SK-N-SH (cell line): ENCODE results near the gene PAXX. TPM values are rescaled to one million over a fixed set of nuclear protein-coding genes. Genes with fewer than 3 reads are reported as not detected.

ENCODE experiments used
- CTCF ChIA-PET: fragments of 300-600, 350-600 bp; formaldehyde crosslinking; extraction: SDS; loops from one replicate; lab custom pipeline; 2021; lab: Yijun Ruan, JAX
- POLR2A ChIA-PET: fragments of 350-600 bp; sonication (Branson Sonifier 250); formaldehyde crosslinking; extraction: SDS; loops from one replicate; lab custom pipeline; 2020; ENCODE audit warnings: antibody characterized with exemption, inconsistent platforms; lab: Yijun Ruan, JAX
- DNase-seq: peaks from one replicate; pipeline ENCODE4 v3.0.0; 2012
- H2AFZ ChIP-seq: fragments of 200-600 bp; sonication (generic); 2 replicates; pipeline ENCODE4 v1.8.1; 2016; ENCODE audit warnings: antibody characterized with exemption, mild to moderate bottlenecking, low read depth
- H3F3A ChIP-seq: fragments of 200-600 bp; sonication (generic); replicated peaks from 2 replicates; pipeline ENCODE3; 2016; ENCODE audit warnings: antibody characterized with exemption, mild to moderate bottlenecking; ENCODE audit not compliant: insufficient read depth
- H3K27ac ChIP-seq, 2 experiments: fragments of 200-500 bp in 1 of 2; fragments of 200-600 bp in 1 of 2; sonication (Bioruptor generic) in 1 of 2; sonication (generic), shearing (Covaris generic) in 1 of 2; 2 replicates each; pipeline versions ENCODE4 v1.5.1 to v1.6.1; 2014 to 2016; ENCODE audit warnings: low read depth in 2 of 2, inconsistent platforms in 1 of 2, low read length in 1 of 2, mild to moderate bottlenecking in 1 of 2, mixed read lengths in 1 of 2
- H3K27me3 ChIP-seq: fragments of 200-600 bp; sonication (generic), shearing (Covaris generic); 2 replicates; pipeline ENCODE4 v1.6.1; 2016; ENCODE audit warnings: mixed run types; ENCODE audit not compliant: insufficient read depth
- H3K36me3 ChIP-seq, 2 experiments: fragments of 200-500 bp in 1 of 2; fragments of 200-600 bp in 1 of 2; sonication (Bioruptor generic) in 1 of 2; sonication (generic) in 1 of 2; replicated peaks in 1 of 2; 2 replicates each; pipeline versions ENCODE3 to v1.5.1; 2014 to 2016; ENCODE audit warnings: low read length in 1 of 2, mild to moderate bottlenecking in 1 of 2; ENCODE audit not compliant: insufficient read depth in 2 of 2, control insufficient read depth in 1 of 2
- H3K4me1 ChIP-seq, 2 experiments: fragments of 200-500 bp in 1 of 2; fragments of 200-600 bp in 1 of 2; sonication (Bioruptor generic) in 1 of 2; sonication (generic), shearing (Covaris generic) in 1 of 2; 2 replicates each; pipeline versions ENCODE4 v1.5.1 to v1.6.1; 2014 to 2016; ENCODE audit warnings: low read depth in 1 of 2, low read length in 1 of 2, mixed run types in 1 of 2; ENCODE audit not compliant: insufficient read depth in 2 of 2, control insufficient read depth in 1 of 2
- H3K4me2 ChIP-seq: fragments of 200-600 bp; sonication (generic), shearing (Covaris generic); 2 replicates; pipeline ENCODE4 v1.6.1; 2017; ENCODE audit warnings: mixed run types
- H3K4me3 ChIP-seq, 2 experiments: fragments of 200-500 bp in 1 of 2; fragments of 200-600 bp in 1 of 2; sonication (Bioruptor generic) in 1 of 2; sonication (generic), shearing (Covaris generic) in 1 of 2; 2 replicates each; pipeline versions ENCODE4 v1.5.1 to v1.8.1; 2014 to 2016; ENCODE audit warnings: low read depth in 2 of 2, inconsistent platforms in 1 of 2, low read length in 1 of 2, mild to moderate bottlenecking in 1 of 2, mixed read lengths in 1 of 2, moderate library complexity in 1 of 2
- H3K79me2 ChIP-seq: fragments of 200-600 bp; sonication (generic); 2 replicates; pipeline ENCODE4 v1.8.1; 2017; ENCODE audit warnings: mild to moderate bottlenecking; ENCODE audit not compliant: insufficient read depth
- H3K9ac ChIP-seq: fragments of 200-600 bp; sonication (generic); 2 replicates; pipeline ENCODE4 v1.6.1; 2017; ENCODE audit warnings: mixed run types
- H3K9me2 ChIP-seq: fragments of 200-600 bp; sonication (generic); 2 replicates; pipeline ENCODE4 v1.6.1; 2017; ENCODE audit warnings: mixed run types
- H3K9me3 ChIP-seq: fragments of 200-600 bp; sonication (generic); 2 replicates; pipeline ENCODE4 v1.6.1; 2017; ENCODE audit warnings: mixed run types, mild to moderate bottlenecking, moderate library complexity
- H4K20me1 ChIP-seq: fragments of 200-600 bp; sonication (generic); 2 replicates; pipeline ENCODE4 v1.6.1; 2017; ENCODE audit warnings: mild to moderate bottlenecking, mixed run types; ENCODE audit not compliant: insufficient read depth
- CHD2 ChIP-seq: fragments of 150-350 bp; IDR thresholded peaks from 2 replicates; pipeline ENCODE4 v1.6.1; 2018; ENCODE audit warnings: low read length; ENCODE audit not compliant: partially characterized antibody
- EP300 ChIP-seq, 2 experiments: IDR thresholded peaks; 2 replicates each; pipeline versions ENCODE4 v1.4.0 to v1.6.1; 2012; ENCODE audit warnings: borderline replicate concordance in 1 of 2, low read depth in 1 of 2, low read length in 1 of 2
- EZH2phosphoT487 ChIP-seq: fragments of 200-600 bp; sonication (generic); IDR thresholded peaks from 2 replicates; pipeline ENCODE4 v1.6.1; 2017; ENCODE audit warnings: low read depth, mixed run types, mild to moderate bottlenecking, antibody characterized with exemption, moderate library complexity, borderline replicate concordance
- FOSL2 ChIP-seq: IDR thresholded peaks from 2 replicates; pipeline ENCODE4 v1.4.0; 2012; ENCODE audit warnings: low read depth, mild to moderate bottlenecking, moderate library complexity, borderline replicate concordance
- FOXJ3 ChIP-seq: sonication (generic); formaldehyde crosslinking; IDR thresholded peaks from 2 replicates; pipeline ENCODE4 v1.5.1; 2020; ENCODE audit warnings: mild to moderate bottlenecking, missing genetic modification reagents
- FOXM1 ChIP-seq: IDR thresholded peaks from 2 replicates; pipeline ENCODE4 v1.4.0; 2012; ENCODE audit warnings: low read depth, mild to moderate bottlenecking
- GATA2 ChIP-seq: sonication (generic); formaldehyde crosslinking; IDR thresholded peaks from 2 replicates; pipeline ENCODE4 v1.5.0; 2020; ENCODE audit warnings: mild to moderate bottlenecking, missing genetic modification reagents
- IRF3 ChIP-seq: fragments of 150-350 bp; IDR thresholded peaks from 2 replicates; pipeline ENCODE4 v1.6.1; 2016; ENCODE audit warnings: mild to moderate bottlenecking, low read depth, low read length
- NFIC ChIP-seq: IDR thresholded peaks from 2 replicates; pipeline ENCODE4 v1.4.0; 2012; ENCODE audit warnings: borderline replicate concordance
- NRF1 ChIP-seq: IDR thresholded peaks from 2 replicates; pipeline ENCODE4 v1.6.1; 2012; ENCODE audit warnings: low read depth, mild to moderate bottlenecking, low read length
- PBX3 ChIP-seq: IDR thresholded peaks from 2 replicates; pipeline ENCODE4; 2012
- POLR2AphosphoS5 ChIP-seq: IDR thresholded peaks from 2 replicates; pipeline ENCODE4 v1.6.1; 2012; ENCODE audit warnings: low read depth, low read length
- RAD21 ChIP-seq: IDR thresholded peaks from 2 replicates; pipeline ENCODE4 v1.6.1; 2012; ENCODE audit warnings: mild to moderate bottlenecking, low read length
- RFX5 ChIP-seq: IDR thresholded peaks from 2 replicates; pipeline ENCODE4 v1.6.1; 2012; ENCODE audit warnings: mild to moderate bottlenecking, improper control_type of control experiment, low read length
- SIN3A ChIP-seq: IDR thresholded peaks from 2 replicates; pipeline ENCODE4 v1.6.1; 2012; ENCODE audit warnings: low read depth, mild to moderate bottlenecking, low read length, moderate library complexity, borderline replicate concordance
- TCF12 ChIP-seq: IDR thresholded peaks from 2 replicates; pipeline ENCODE4 v1.4.0; 2012
- TEAD4 ChIP-seq: IDR thresholded peaks from 2 replicates; pipeline ENCODE4 v1.4.0; 2012; ENCODE audit warnings: mild to moderate bottlenecking, borderline replicate concordance; ENCODE audit not compliant: insufficient read depth
- USF1 ChIP-seq: IDR thresholded peaks from 2 replicates; pipeline ENCODE4 v1.4.0; 2012; ENCODE audit warnings: low read depth, borderline replicate concordance
- ZBTB33 ChIP-seq: IDR thresholded peaks from 2 replicates; pipeline ENCODE4 v1.4.0; 2012; ENCODE audit warnings: low read depth, borderline replicate concordance
- WGBS: methylation state at CpG from one replicate; pipeline ENCODE4 v1.1.6; 2017; ENCODE audit warnings: low lambda C conversion rate; 5-methylcytosine and 5-hydroxymethylcytosine counted together
- polyA plus RNA-seq, 3 experiments: library from polyadenylated mRNA; depleted of rRNA; stranded (reverse); fragments of >200 nt; gene quantifications; 2 replicates each; pipeline ENCODE4 v1.2.3, GENCODE V29; 2012

The PAXX gene
- polyA plus RNA-seq, 1 of the 3 experiments (the other 2 are of a cell fraction), result 52.9 TPM

GRCh38 chr9:136997371-136997770 lies 5.1 kb downstream of the PAXX start:
- DNase-seq, result no peak
- TF ChIP-seq GATA2 (no peak), ZBTB33 (no peak), IRF3 (no peak), USF1 (no peak), TEAD4 (no peak)
- Histone ChIP-seq H3K36me3 (peaks cover 0 to 7% of the 10 kb centered on the region in 2 experiments), H3K4me2 (no peak overlapping the region), H3K4me1 (peaks cover 9 to 24% of the 10 kb centered on the region in 2 experiments; a peak in 3 of 4 replicates), H3K9me2 (no peaks in the 10 kb centered on the region), H3K27me3 (no peaks in the 10 kb centered on the region), H3K79me2 (peaks cover 18% of the 10 kb centered on the region; the same call in 1 of the 2 replicates), H2AFZ (no peak overlapping the region), H3K9ac (no peak overlapping the region), H3K27ac (no peak overlapping the region), H3K9me3 (no peaks in the 10 kb centered on the region), H4K20me1 (0 out of 2 replicates have a peak, but pooled peaks cover 3% of the 10 kb centered on the region), H3K4me3 (no peak overlapping the region), H3F3A (no peaks in the 10 kb centered on the region)
- WGBS, result 98% methylated on average over 5 of the region's 10 CpGs
- ChIA-PET CTCF (interaction anchor here (1.4 to 6.8 kb wide), 4 partner anchors 31 to 210 kb away, joined by 3 to 68 read pairs (median 8); partner anchors contain the start of genes ABCA2 and FUT7), POLR2A (interaction anchor here (1.4 kb wide), 1 partner anchor 53 kb away, joined by 3 read pairs; the partner anchor contains the start of gene FBXW5)

- peaks cover 9 to 21% of the 10 kb centered on the region in 2 experiments; a peak in 3 of 4 replicates for H3K4me1 ChIP-seq
- no peak overlapping the region for H3K4me3 ChIP-seq
- H3K27ac ChIP-seq, result no peak overlapping the region
- H3K27me3 ChIP-seq, result no peaks in the 10 kb centered on the region
- H3K9ac ChIP-seq, result no peak overlapping the region
- POLR2A ChIA-PET, result no interaction called here
- H3K9me2 ChIP-seq, result no peaks in the 10 kb centered on the region
- CTCF ChIA-PET, result interaction anchor here (1.4 to 1.7 kb wide), 2 partner anchors 185 to 210 kb away, joined by 3 to 5 read pairs; no protein-coding TSS in a partner anchor
- H3F3A ChIP-seq, result no peaks in the 10 kb centered on the region
- no peak for DNase-seq
- no peaks in the 10 kb centered on the region for H3K9me3 ChIP-seq
- no peak overlapping the region for H2AFZ ChIP-seq
- 0 out of 2 replicates have a peak, but pooled peaks cover 3% of the 10 kb centered on the region for H4K20me1 ChIP-seq
- 91% methylated on average over 18 of the region's 18 CpGs for WGBS
- H3K79me2 ChIP-seq, result peaks cover 13% of the 10 kb centered on the region; the same call in 1 of the 2 replicates
- H3K36me3 ChIP-seq, result peaks cover 0 to 7% of the 10 kb centered on the region in 2 experiments
- H3K4me2 ChIP-seq, result no peak overlapping the region
- TF ChIP-seq EZH2phosphoT487 (no peak), NFIC (no peak), TEAD4 (no peak), PBX3 (no peak), TCF12 (no peak), NRF1 (no peak), FOXM1 (no peak), FOXJ3 (no peak), POLR2AphosphoS5 (no peak), USF1 (no peak), FOSL2 (no peak), RFX5 (no peak), ZBTB33 (no peak), SIN3A (no peak), RAD21 (no peak), EP300 (IDR thresholded peaks at IDR 0.05; ENCODE audit: borderline replicate concordance in 1 of 2, low read depth in 1 of 2, low read length in 1 of 2) (no peak), CHD2 (no peak)
Observed at GRCh38 chr9:136997830-136998234, 5.6 kb downstream of the PAXX start.
